Suppressor macrophage (primary cell): ENCODE measurements around the gene CDK1.

Experiments
- DNase-seq, 4 experiments: peaks; one replicate each; pipeline ENCODE4 v3.0.0-alpha.2; 2020 to 2022

Gene CDK1

GRCh38 chr10:60778971-60779796 is 906 bp downstream of the CDK1 start:
- peak in 1 of 4 experiments; percentile 11 for DNase-seq

- no peak for DNase-seq
Observed at GRCh38 chr10:60781661-60782060, 3.4 kb downstream of the CDK1 start.

- DNase-seq: peak in 2 of 4 experiments; percentile 36 to 46
Observed at GRCh38 chr10:60784641-60785040, 6.4 kb downstream of the CDK1 start.

- DNase-seq: no peak
Observed at GRCh38 chr10:60788544-60788943, 10.3 kb downstream of the CDK1 start.

GRCh38 chr10:60789340-60789739 is 11.1 kb downstream of the CDK1 start:
- DNase-seq: no peak

- no peak for DNase-seq
Observed at GRCh38 chr10:60794953-60795352, 16.7 kb downstream of the CDK1 start.

GRCh38 chr10:60795465-60796202 is 17.4 kb downstream of the CDK1 start:
- DNase-seq: no peak

GRCh38 chr10:60796481-60796880 is 18.2 kb downstream of the CDK1 start:
- DNase-seq: no peak

- no peak for DNase-seq
Observed at GRCh38 chr10:60797200-60797599, 18.9 kb downstream of the CDK1 start.

GRCh38 chr10:60798031-60798430 is 19.8 kb downstream of the CDK1 start:
- DNase-seq: no peak

- DNase-seq: no peak
Observed at GRCh38 chr10:60798870-60799269, 20.6 kb downstream of the CDK1 start.

- no peak for DNase-seq
Observed at GRCh38 chr10:60799971-60800650, 21.8 kb downstream of the CDK1 start.

GRCh38 chr10:60800918-60801317 is 22.6 kb downstream of the CDK1 start:
- DNase-seq: no peak

GRCh38 chr10:60801522-60801921 is 23.2 kb downstream of the CDK1 start:
- no peak for DNase-seq

GRCh38 chr10:60803433-60803832 is 25.2 kb downstream of the CDK1 start:
- peak in 3 of 4 experiments; percentile 18 to 34 (median 32) for DNase-seq

- no peak for DNase-seq
Observed at GRCh38 chr10:60803865-60804264, 25.6 kb downstream of the CDK1 start.

- DNase-seq: no peak
Observed at GRCh38 chr10:60806921-60807320, 28.6 kb downstream of the CDK1 start.

- DNase-seq: no peak
Observed at GRCh38 chr10:60807499-60807898, 29.2 kb downstream of the CDK1 start.

GRCh38 chr10:60808036-60808435 is 29.8 kb downstream of the CDK1 start:
- DNase-seq: no peak

- DNase-seq: peak; percentile 53 to 89 (median 78)
Observed at GRCh38 chr10:60809157-60809556, 30.9 kb downstream of the CDK1 start.

GRCh38 chr10:60810437-60811182 is 32.3 kb downstream of the CDK1 start:
- peak; percentile 38 to 74 (median 61) for DNase-seq

GRCh38 chr10:60816628-60817397 is 38.5 kb downstream of the CDK1 start:
- DNase-seq: peak; percentile 59 to 93 (median 77)
